HG03159 (cell line): ENCODE measurements around the gene ZNF181.

Experiments used
- ATAC-seq: cut with Tn5 transposase; IDR thresholded peaks from one replicate; pipeline ENCODE4 v1.9.1; 2021; ENCODE audit warnings: mild to moderate bottlenecking, moderate library complexity; ENCODE audit not compliant: unreplicated experiment

The ZNF181 gene

DNA sequence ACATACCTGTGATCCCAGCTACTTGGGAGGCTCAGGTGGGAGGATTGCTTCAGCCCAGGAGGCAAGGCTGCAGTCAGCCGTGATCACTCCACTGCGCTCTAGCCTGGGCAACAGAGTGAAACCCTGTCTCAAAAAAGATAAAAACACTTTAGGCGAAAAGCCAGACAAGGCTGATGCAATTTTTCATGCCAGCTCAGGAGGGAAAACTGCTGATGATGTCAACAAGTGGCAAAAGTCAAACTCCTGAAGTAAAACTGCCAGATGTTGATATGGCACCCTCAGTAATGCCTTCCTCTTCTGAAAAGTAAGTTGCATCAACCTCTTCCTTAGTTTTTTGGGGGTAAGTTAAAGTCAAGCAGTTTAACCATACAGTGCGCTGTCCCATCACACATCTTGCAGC is 23.4 kb downstream of the ZNF181 start:
- no peak for ATAC-seq

DNA sequence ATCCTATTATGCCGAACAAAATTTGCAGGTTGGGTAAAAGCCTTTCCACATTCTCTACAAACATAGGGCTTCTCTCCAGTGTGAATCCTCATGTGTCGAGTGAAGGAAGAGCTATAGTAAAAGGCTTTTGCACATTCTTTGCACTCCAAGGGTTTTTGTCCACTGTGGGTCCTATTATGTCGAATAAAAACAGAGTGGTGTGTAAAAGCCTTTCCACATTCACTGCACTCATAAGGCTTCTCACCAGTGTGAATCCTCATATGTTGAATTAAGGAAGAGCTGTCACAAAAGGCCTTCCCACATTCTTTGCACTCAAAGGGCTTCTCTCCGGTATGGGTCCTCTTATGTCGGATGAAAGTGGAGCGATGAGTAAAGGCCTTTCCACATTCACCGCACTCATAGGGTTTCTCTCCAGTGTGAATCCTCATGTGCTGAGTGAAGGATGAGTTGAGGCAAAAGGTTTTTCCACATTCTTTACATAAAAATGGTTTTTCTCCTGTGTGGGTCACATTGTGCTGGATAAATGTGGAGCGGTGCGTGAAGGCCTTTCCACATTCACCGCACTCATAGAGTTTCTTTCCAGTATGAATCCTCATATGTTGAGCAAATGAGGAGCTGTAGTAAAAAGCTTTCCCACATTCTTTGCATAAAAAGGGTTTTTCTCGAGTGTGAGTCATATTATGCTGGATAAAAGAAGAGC is 25.3 kb downstream of the ZNF181 start:
- no peak for ATAC-seq

DNA sequence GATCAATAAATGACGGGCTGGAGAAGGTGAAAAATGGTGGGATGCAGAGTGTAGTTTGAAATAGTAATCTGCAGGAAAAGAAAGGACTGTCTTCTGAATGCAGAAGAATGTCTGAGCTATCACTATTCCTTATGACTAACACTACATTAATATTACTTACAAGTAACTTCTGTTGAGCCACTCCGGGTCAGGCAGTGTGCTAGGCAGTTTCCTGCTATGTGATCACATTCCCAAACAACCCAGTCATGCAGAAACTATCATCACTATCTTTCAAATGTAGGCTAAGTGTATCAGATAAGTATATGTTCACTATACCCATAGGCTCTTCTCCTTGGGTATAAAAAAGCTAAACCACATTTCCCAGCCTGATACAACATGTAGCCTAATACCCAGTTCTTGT is 32.3 kb downstream of the ZNF181 start:
- no peak for ATAC-seq

DNA sequence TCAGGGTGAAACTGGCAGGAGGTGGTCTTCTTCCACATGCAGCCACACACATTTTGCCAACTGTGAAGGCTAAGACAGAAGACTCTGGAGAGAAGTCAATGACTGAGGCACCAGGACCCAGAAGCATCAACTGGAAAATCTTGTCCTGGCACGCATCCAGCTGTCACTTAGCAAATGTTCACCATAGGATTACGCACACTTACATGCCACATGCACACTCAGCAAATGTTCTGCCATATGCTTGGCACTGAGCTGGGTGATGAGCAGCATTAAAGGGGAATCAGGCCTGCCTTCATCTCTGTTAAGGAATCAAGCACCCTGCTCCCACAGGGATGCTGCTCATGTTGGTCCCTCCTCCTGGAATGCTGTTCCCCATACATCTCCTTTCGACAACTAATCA is 33.9 kb downstream of the ZNF181 start:
- no peak for ATAC-seq

DNA sequence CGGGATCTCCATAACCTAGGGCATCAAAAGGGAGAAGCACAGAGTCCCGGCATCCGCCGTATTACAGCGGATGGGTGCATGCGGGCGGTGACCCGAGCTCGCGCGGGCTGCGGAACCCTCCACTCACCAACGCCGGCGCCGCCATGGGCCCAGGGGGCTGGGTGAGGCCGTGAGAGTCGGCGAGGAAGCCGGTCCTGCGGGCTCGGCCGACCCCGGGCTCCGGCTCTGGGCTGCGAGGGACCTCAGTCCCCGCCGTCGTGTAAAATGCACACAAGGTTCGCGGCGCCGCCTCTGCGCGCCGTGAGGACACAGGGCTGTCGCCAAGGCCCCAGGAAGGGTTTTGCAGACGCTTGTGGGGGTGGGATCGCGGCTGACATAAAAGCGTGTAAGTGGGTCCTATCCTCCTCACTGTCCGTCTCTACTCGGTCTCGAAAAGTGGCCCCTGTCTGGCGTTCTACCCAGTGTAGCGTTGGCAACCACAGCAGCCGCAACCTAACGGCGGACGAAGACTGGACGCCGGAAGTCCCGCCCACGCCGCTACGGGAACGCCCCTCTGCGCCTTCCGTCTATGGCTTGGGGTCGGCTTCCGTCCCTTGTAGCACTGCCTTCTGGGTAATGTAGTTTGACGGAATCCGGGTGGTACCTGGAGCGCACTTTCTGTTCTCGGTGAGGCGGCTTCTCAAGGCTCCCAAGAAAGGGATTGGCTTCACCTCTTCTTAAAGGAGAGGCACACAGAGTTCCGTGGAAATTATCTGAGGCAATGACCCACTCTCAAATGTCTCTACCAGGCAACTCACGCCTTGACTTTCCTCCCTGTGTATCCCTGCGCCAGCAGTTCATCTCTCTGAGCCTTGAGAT is 38.9 kb downstream of the ZNF181 start, which contains the start of gene ZNF599:
ZNF599 (minus strand) TSS at position 519 of the 858 bp plus-strand sequence; CDS start at position 145, 374 bp downstream.
- peak; percentile 99 for ATAC-seq

DNA sequence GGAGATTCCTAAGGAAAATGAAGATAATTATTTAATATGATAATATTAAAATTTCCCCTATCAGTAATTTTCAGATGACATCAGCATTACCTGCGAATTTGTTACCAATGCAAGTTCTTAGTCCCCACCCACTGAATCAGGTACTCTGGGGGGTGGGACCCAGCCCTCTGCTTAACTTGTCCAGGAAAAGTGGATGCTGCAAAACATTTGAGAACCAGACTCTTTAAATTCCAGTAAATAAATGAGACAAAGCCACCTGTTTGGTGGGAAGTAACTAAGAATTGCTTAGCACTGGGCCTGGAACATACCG is 39.5 kb downstream of the ZNF181 start:
- no peak for ATAC-seq

DNA sequence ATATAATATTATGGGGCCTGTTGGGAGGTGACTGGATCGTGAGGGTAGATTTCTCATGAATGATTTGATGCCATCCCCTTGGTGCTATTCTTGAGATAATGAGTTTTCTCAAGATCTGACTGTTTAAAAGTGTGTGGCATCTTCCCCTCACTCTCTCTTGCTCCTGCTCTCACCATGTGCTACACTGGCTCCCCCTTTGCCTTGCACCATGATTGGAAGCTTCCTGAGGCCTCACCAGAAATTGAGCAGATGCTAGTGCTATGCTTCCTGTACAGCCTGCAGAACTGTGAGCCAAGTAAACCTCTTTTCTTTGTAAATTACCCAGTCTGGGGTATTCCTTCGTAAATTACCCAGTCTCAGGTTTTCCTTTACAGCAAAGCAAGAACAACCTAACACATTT is 40.8 kb downstream of the ZNF181 start:
- ATAC-seq: no peak

DNA sequence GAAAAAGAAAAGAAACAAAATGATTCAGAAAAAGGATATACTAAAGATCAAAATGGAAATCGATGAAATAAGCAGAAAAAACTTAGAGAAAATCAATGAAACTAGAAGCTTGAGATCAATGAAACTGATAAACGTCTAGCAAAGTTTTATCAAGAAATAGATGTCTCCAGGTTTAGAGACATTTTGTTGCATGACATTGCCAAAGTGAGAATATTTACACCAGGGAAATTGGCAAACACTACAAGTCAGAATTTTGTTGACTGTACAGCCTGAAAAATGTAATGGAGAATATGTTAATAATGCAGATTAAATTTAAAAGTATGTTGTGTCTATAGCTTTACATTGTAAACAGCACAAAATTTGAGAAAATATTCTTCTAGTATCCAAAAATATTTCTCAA is 44.3 kb downstream of the ZNF181 start:
- ATAC-seq: no peak

DNA sequence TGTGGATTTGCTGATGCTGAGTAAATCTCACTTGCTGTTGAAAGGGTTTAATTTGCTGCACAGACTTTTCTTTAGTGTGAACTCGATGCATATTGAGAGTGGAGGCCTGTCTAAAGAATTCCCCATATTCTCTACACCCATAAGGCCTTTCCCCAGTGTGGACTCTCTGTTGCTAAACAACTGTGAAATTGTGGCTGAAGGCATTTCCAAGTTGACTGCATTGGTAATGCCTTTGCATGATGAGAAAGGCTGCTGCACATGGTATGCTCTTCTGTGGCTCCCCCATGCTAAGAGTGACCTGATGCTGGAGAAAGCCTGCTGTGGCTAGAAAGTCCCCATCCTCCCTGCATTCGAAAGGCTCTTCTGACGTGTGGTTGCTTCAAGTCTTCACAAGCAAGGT is 45.6 kb downstream of the ZNF181 start:
- ATAC-seq: no peak

DNA sequence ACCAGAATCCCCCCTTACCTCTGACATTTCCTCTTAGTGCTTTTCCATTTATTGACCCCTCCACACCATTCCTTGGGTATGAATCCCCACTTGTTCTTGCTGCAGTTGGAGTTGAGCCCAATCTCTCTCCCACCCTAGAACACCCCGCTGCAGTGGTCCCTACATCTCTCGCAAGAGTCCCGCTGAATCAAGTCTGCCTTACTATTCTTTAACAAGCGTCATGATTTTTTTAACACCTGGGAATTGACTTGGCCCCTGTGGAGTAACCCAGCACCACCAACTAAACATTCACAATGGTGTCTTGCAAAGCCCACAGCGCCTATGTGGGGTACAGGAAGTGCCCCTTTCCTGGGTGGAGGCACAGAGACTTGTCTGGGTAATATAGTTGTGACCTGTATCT is 52.2 kb downstream of the ZNF181 start:
- ATAC-seq: no peak

DNA sequence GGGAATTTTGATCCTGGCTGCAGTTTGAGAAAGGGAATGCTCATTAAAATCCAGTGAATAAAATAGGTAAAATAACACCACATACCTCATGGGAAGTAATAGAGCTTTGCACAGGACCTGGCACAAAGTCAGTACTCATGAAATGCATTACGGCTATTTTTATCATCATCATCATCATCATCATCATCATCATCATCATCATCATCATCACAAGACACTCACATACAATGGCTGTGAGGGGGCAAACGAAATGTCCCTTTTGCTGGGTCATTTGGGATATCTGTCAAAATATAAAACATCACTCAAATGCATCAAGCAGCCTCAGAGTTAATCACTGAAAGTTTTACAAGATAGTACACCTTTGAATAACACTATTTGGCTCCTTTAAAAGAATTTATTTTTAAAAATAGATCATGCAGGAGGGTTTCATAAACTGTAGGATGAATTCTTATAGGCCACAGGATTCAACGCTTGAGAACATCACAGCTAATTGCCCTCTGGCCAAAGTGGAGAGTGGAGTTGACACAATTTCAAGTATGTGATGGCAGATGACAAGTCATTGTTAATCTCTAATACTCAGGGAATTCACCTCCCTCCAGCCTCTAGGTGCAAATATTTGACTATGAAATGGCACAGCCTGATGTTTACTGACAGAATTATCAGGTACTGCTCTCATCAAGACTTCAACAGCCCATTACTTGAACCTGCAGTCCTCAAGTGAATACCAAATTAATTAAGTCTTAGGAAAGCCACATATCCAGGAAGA is 53.2 kb downstream of the ZNF181 start:
- ATAC-seq: no peak

DNA sequence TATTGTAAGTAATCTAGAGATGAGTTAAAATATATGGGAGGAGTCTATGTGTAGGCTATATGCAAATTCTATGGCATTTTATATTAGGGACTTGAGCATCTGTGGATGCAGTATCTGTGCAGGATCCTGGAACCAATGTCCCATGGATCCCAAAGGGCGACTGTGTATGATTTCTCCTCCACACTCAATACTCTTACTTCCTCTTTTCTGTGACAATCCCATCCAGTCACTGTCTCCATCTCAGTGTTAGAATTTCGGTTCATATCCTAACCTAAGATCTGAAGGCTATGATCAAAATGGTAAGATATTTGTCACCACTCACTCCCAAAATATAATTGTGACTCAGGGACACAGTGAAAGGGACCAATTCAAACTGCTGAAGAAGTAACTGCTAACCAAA is 54.0 kb downstream of the ZNF181 start:
- no peak for ATAC-seq

DNA sequence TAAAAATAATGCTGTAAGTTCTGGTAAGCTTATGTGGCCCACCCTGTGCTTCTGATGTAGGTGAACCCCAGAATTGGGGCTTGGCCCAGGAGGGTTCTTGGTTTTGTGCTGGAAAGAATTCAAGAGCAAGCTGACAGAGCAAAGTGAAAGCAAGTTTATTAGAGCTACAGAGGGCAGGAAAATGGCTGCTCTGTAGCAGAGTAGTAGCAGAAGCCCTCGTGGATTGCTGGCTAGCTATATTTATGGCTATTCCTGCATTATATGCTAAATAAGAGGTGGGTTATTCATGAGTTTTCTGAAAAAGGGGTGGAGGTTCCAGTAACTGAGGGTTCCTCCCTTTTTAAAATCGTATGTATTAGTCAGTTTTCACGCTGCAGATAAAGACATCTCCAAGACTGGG is 59.5 kb downstream of the ZNF181 start:
- ATAC-seq: no peak

DNA sequence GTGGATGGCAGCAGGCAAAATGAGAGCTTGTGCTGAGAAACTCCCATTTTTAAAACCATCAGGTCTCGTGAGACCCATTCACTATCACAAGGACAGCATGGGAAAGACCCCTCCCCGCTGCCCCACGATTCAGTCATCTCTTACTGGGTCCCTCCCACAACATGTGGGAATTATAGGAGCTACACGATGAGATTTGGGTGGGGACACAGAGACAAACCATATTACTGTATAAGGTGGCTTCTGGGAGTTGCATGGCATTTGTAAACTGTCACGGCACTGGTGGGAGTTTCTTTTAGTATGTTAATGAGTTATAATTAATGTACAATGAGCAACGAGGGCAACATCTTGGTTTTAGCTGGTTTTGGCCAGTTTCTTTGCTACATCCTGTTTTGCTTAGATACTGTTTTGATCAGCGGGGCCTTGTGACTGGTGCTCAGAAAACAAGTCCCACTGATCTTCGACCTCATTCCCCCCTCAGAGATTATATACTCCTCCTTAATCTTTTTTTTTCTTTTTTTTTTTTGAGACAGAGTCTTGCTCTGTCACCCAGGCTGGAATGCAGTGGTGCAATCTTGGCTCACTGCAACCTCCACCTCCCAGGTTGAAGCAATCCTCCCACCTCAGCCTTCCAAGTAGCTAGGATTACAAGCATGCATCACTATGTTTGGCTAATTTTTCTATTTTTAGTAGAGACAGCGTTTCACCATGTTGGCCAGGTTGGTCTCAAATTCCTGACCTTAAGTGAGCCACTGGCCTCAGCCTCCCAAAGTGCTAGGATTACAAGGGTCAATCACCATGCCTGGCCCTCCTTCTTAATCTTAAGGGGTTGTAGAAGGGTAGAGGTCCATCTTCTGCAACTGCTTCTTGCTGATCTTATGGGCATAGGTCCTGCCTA is 60.3 kb downstream of the ZNF181 start:
- ATAC-seq: no peak
